Spinal cord (tissue), 10 donors: Measurements from ENCODE around the gene SNRNP35. TPM values are rescaled to one million over a fixed set of nuclear protein-coding genes. Genes with fewer than 3 reads are reported as not detected.
"Not testable (repeated sequence)": the region's sequence is repeated elsewhere in the genome, so short reads cannot be mapped to it uniquely, and the experiment has no call there.

Source experiments
- DNase-seq, 6 donors: peaks; one replicate each; pipeline versions ENCODE4 v3.0.0 to v3.0.0-alpha.2; 2013 to 2015; ENCODE audit warnings: low spot score in 6 of 6, low read depth in 4 of 6
- H3K27ac ChIP-seq: one replicate; pipeline ENCODE4 v1.5.1; 2013; ENCODE audit warnings: low read depth, low read length, control low read depth
- H3K27me3 ChIP-seq: one replicate; pipeline ENCODE4 v1.6.1; 2013; ENCODE audit warnings: low read length; ENCODE audit not compliant: control insufficient read depth, insufficient read depth
- H3K36me3 ChIP-seq: one replicate; pipeline ENCODE4 v1.6.1; 2013; ENCODE audit warnings: low read length; ENCODE audit not compliant: control insufficient read depth, insufficient read depth
- H3K4me1 ChIP-seq: one replicate; pipeline ENCODE4 v1.6.1; 2013; ENCODE audit warnings: low read length; ENCODE audit not compliant: control insufficient read depth, insufficient read depth
- H3K4me3 ChIP-seq: one replicate; pipeline ENCODE4 v1.5.1; 2013; ENCODE audit warnings: low read depth, low read length, control low read depth
- H3K9me3 ChIP-seq: one replicate; pipeline ENCODE4 v1.6.1; 2013; ENCODE audit warnings: low read length; ENCODE audit not compliant: control insufficient read depth, insufficient read depth
- WGBS: methylation state at CpG from one replicate; pipeline ENCODE4 v1.1.5; 2013; ENCODE audit warnings: missing lambda C conversion rate; ENCODE audit not compliant: insufficient coverage; 5-methylcytosine and 5-hydroxymethylcytosine counted together
- polyA plus RNA-seq, 2 donors: library from polyadenylated mRNA; unstranded; fragments of 120-200 nt; gene quantifications; one replicate each; pipeline ENCODE4 v1.2.1, GENCODE V29; 2013; ENCODE audit not compliant: insufficient read length in 2 of 2
- total RNA-seq, 2 donors: library from RNA; depleted of rRNA in 1 of 2; stranded (reverse); fragments of 120-200 nt in 1 of 2; fragments of >200 nt in 1 of 2; gene quantifications; one replicate each; pipeline versions ENCODE4 v1.2.3 to v1.2.4, GENCODE V29; 2013 to 2014
- donor health status: healthy.

The SNRNP35 gene
- total and polyA plus RNA-seq, 4 donors: 15.3 to 46.4 (median 37.3) TPM

- no peaks in the 10 kb centered on the region for H3K9me3 ChIP-seq
- no peak for DNase-seq
- H3K27ac ChIP-seq: no peak overlapping the region
- WGBS: 69% methylated on average over 3 of the region's 4 CpGs
- no peaks in the 10 kb centered on the region for H3K27me3 ChIP-seq
- peaks cover 6% of the 10 kb centered on the region for H3K4me1 ChIP-seq
- no peak overlapping the region for H3K4me3 ChIP-seq
- no peaks in the 10 kb centered on the region for H3K36me3 ChIP-seq
Measured at GRCh38 chr12:123446333-123446713, 11.6 kb upstream of the SNRNP35 start.

DNA sequence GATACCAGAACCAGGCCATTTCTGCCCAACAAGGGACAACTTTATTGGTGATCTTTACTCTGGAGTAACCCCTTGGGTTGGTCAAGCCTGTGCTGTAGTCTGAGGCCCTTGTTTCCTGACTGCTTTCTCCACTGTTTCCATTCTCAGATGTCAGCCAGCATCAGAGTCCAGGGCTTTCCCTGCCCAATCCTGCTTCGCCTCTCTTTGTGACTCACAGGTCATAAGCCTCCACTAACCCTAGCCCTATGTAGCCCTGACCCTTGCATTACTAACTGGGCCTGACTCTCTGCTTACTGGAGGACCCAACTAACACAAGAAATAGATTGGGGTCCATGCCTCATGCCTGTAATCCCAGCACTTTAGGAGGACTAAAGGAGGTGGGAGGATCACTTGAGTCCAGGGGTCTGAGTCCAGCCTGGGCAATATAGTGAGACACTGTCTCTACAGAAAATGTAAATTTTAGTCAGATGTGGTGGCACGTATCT lies 8.6 kb upstream of the SNRNP35 start:
- Histone ChIP-seq H3K27me3 (no peaks in the 10 kb centered on the region), H3K4me3 (no peak overlapping the region), H3K4me1 (peaks cover 6% of the 10 kb centered on the region), H3K9me3 (no peaks in the 10 kb centered on the region), H3K36me3 (no peaks in the 10 kb centered on the region), H3K27ac (no peak overlapping the region)
- no peak for DNase-seq
- WGBS: 89% methylated on average over 2 of the region's 2 CpGs

- no peak overlapping the region for H3K4me3 ChIP-seq
- no peak for DNase-seq
Measured at GRCh38 chr12:123449856-123450255, 8.1 kb upstream of the SNRNP35 start.

GRCh38 chr12:123450636-123451035 lies 7.3 kb upstream of the SNRNP35 start:
- no peak for DNase-seq
- Histone ChIP-seq H3K27ac (no peak overlapping the region), H3K27me3 (no peaks in the 10 kb centered on the region), H3K4me3 (no peak overlapping the region), H3K4me1 (peaks cover 2% of the 10 kb centered on the region), H3K9me3 (no peaks in the 10 kb centered on the region), H3K36me3 (no peaks in the 10 kb centered on the region)
- 100% methylated on average over 2 of the region's 9 CpGs for WGBS

More at GRCh38 chr12:123449856-123450255, 8.1 kb upstream of the SNRNP35 start:
- Histone ChIP-seq H3K27me3 (no peaks in the 10 kb centered on the region), H3K4me1 (peaks cover 6% of the 10 kb centered on the region), H3K9me3 (no peaks in the 10 kb centered on the region), H3K27ac (no peak overlapping the region), H3K36me3 (no peaks in the 10 kb centered on the region)
- 94% methylated on average over 2 of the region's 4 CpGs for WGBS

DNA sequence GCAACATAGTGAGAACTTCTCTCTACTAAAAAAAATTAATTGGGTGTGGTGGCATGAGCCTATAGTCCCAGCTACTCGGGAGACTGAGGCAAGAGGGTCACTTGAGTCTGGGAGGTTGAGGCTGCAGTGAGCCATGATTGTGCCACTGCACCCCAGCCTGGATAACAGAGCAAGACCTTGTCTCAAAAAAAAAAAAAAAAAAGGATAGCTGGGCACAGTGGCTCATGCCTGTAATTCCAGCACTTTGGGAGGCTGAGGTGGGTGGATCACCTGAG lies 5.7 kb upstream of the SNRNP35 start:
- not testable (repeated sequence) for H3K36me3 ChIP-seq, H3K27me3 ChIP-seq, H3K4me3 ChIP-seq, H3K27ac ChIP-seq, H3K9me3 ChIP-seq, DNase-seq, H3K4me1 ChIP-seq
- no CpG with 5 or more reads among the region's 1 CpG for WGBS

DNA sequence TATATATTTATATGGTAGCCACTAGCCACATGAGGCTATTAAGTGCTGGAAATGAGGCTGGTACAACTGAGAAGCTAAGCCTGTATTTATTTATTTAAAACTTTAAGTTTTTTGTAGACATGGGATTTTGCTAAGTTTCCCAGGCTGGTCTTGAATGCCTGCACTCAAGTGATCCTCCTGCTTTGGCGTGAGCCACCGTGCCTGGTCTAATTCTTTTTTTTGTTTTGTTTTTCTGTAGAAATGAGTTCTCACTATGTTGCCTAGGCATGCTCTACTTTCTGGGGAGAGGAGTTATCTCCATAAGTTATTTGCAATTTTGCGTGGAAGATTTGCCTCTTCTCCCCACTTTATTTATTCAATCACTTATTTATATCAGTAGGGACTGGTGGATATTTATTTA lies 4.8 kb upstream of the SNRNP35 start:
- Histone ChIP-seq H3K4me1 (peaks cover 3% of the 10 kb centered on the region), H3K27ac (no peak overlapping the region), H3K27me3 (no peaks in the 10 kb centered on the region), H3K36me3 (no peaks in the 10 kb centered on the region), H3K9me3 (no peaks in the 10 kb centered on the region), H3K4me3 (no peak overlapping the region)
- 45% methylated on average over 2 of the region's 3 CpGs for WGBS
- DNase-seq: peak in 2 of 6 donors; percentile 12 to 35

- 97% methylated on average over 9 of the region's 11 CpGs for WGBS
- H3K4me3 ChIP-seq, DNase-seq, H3K9me3 ChIP-seq, H3K27me3 ChIP-seq, H3K4me1 ChIP-seq, H3K27ac ChIP-seq: not testable (repeated sequence)
- H3K36me3 ChIP-seq: peaks cover 26% of the 10 kb centered on the region
Measured at GRCh38 chr12:123463174-123463573, 5.2 kb downstream of the SNRNP35 start.

GRCh38 chr12:123465084-123465483 lies 7.1 kb downstream of the SNRNP35 start:
- no peak overlapping the region for H3K27ac ChIP-seq
- H3K27me3 ChIP-seq: no peaks in the 10 kb centered on the region

GRCh38 chr12:123468786-123469185 lies 10.8 kb downstream of the SNRNP35 start:
- no peaks in the 10 kb centered on the region for H3K27me3 ChIP-seq
- H3K27ac ChIP-seq: no peak overlapping the region
- no peak for DNase-seq
- no peaks in the 10 kb centered on the region for H3K9me3 ChIP-seq
- no peaks in the 10 kb centered on the region for H3K4me1 ChIP-seq
- H3K4me3 ChIP-seq: no peak overlapping the region
- H3K36me3 ChIP-seq: peaks cover 54% of the 10 kb centered on the region
- WGBS: 22% methylated on average over 1 of the region's 1 CpG

More at GRCh38 chr12:123465084-123465483, 7.1 kb downstream of the SNRNP35 start:
- DNase-seq: no peak
- Histone ChIP-seq H3K4me1 (no peaks in the 10 kb centered on the region), H3K9me3 (no peaks in the 10 kb centered on the region), H3K36me3 (peaks cover 38% of the 10 kb centered on the region), H3K4me3 (no peak overlapping the region)
- WGBS: 100% methylated on average over 1 of the region's 4 CpGs

- H3K27me3 ChIP-seq: no peaks in the 10 kb centered on the region
- no peak overlapping the region for H3K4me3 ChIP-seq
- H3K27ac ChIP-seq: no peak overlapping the region
- DNase-seq: no peak
- no peaks in the 10 kb centered on the region for H3K4me1 ChIP-seq
- WGBS: 100% methylated on average over 1 of the region's 2 CpGs
- no peaks in the 10 kb centered on the region for H3K9me3 ChIP-seq
- peaks cover 55% of the 10 kb centered on the region for H3K36me3 ChIP-seq
Measured at GRCh38 chr12:123469978-123470377, 12.0 kb downstream of the SNRNP35 start.
